ENCODE data around the gene PUS7.

DNA sequence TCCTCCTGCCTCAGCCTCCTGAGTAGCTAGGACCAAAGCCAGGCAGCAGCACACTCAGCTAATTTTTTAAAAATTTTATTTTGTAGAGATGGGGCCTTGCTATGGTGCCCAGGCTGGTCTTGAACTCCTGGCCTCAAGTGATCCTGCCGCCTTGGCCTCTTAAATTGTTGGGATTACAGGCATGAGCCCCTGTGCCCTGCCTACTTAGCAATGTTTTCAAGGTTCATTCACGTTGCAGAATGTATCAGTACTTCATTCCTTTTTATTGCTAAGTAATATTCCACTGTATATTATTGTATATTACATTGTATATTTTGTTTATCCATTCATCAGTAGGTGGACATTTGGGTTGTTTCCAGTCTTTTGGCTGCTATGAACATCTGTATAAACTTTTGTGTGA lies 44.2 kb downstream of the PUS7 start:
- TF ChIP-seq, protein P1, sequence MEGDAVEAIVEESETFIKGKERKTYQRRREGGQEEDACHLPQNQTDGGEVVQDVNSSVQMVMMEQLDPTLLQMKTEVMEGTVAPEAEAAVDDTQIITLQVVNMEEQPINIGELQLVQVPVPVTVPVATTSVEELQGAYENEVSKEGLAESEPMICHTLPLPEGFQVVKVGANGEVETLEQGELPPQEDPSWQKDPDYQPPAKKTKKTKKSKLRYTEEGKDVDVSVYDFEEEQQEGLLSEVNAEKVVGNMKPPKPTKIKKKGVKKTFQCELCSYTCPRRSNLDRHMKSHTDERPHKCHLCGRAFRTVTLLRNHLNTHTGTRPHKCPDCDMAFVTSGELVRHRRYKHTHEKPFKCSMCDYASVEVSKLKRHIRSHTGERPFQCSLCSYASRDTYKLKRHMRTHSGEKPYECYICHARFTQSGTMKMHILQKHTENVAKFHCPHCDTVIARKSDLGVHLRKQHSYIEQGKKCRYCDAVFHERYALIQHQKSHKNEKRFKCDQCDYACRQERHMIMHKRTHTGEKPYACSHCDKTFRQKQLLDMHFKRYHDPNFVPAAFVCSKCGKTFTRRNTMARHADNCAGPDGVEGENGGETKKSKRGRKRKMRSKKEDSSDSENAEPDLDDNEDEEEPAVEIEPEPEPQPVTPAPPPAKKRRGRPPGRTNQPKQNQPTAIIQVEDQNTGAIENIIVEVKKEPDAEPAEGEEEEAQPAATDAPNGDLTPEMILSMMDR (IDR thresholded peaks at IDR 0.05; ENCODE audit: low read length), result no peak
- no peak for TF ChIP-seq EZH2 (IDR thresholded peaks at IDR 0.05; ENCODE audit: borderline replicate concordance, low read length)
